ENCODE measurements around the gene UGT1A9. TPM values are rescaled to one million over a fixed set of nuclear protein-coding genes. Genes with fewer than 3 reads are reported as not detected.

Gene UGT1A9
- total RNA-seq, 4 donors from 2014 or later, result not detected

GRCh38 chr2:233816334-233816733 is 144.6 kb downstream of the UGT1A9 start:
- DNase-seq (ENCODE audit: extremely low spot score), result no peak
- Histone ChIP-seq H3K4me1 (no peaks in the 10 kb centered on the region), H3K27ac (replicated peaks in 1 of 4) (no peak overlapping the region), H3K9me3 (no peaks in the 10 kb centered on the region), H3K4me3 (no peak overlapping the region), H3K36me3 (no peaks in the 10 kb centered on the region), H3K27me3 (peaks cover 0 to 5% (median 0%) of the 10 kb centered on the region in 4 donors)
- TF ChIP-seq POLR2A (IDR thresholded peaks at IDR 0.05; ENCODE audit: low read depth) (no peak), CTCF (IDR thresholded peaks at IDR 0.05) (no peak), EP300 (IDR thresholded peaks at IDR 0.05) (no peak), POLR2AphosphoS5 (IDR thresholded peaks at IDR 0.05) (no peak)
- 29% methylated on average over 2 of the region's 2 CpGs for WGBS
- intact Hi-C loops (cut with DNase I), result no loop called here

- Histone ChIP-seq H3K36me3 (no peaks in the 10 kb centered on the region), H3K4me3 (no peak overlapping the region), H3K4me1 (no peaks in the 10 kb centered on the region), H3K9me3 (no peaks in the 10 kb centered on the region), H3K27me3 (peaks cover 0 to 5% (median 0%) of the 10 kb centered on the region in 4 donors), H3K27ac (replicated peaks in 1 of 4) (no peak overlapping the region)
- WGBS, result 71% methylated on average over 4 of the region's 4 CpGs
- intact Hi-C loops (cut with DNase I), result no loop called here
- DNase-seq (ENCODE audit: extremely low spot score), result no peak
- TF ChIP-seq EP300 (IDR thresholded peaks at IDR 0.05), result no peak
- no peak for TF ChIP-seq POLR2A (IDR thresholded peaks at IDR 0.05; ENCODE audit: low read depth)
- no peak for TF ChIP-seq CTCF (IDR thresholded peaks at IDR 0.05)
- no peak for TF ChIP-seq POLR2AphosphoS5 (IDR thresholded peaks at IDR 0.05)
Observed at GRCh38 chr2:233816771-233817170, 145.1 kb downstream of the UGT1A9 start.

- H3K27me3 ChIP-seq, result peaks cover 0 to 5% (median 0%) of the 10 kb centered on the region in 4 donors
- H3K4me1 ChIP-seq, result no peaks in the 10 kb centered on the region
- H3K36me3 ChIP-seq, result no peaks in the 10 kb centered on the region
- intact Hi-C loops (cut with DNase I), result no loop called here
- H3K9me3 ChIP-seq, result no peaks in the 10 kb centered on the region
- H3K27ac ChIP-seq (replicated peaks in 1 of 4), result no peak overlapping the region
- H3K4me3 ChIP-seq, result no peak overlapping the region
- TF ChIP-seq CTCF (IDR thresholded peaks at IDR 0.05) (no peak), POLR2A (IDR thresholded peaks at IDR 0.05; ENCODE audit: low read depth) (no peak), POLR2AphosphoS5 (IDR thresholded peaks at IDR 0.05) (no peak), EP300 (IDR thresholded peaks at IDR 0.05) (no peak)
- no peak for DNase-seq (ENCODE audit: extremely low spot score)
- 90% methylated on average over 2 of the region's 3 CpGs for WGBS
Observed at GRCh38 chr2:233817361-233817911, 145.7 kb downstream of the UGT1A9 start.

GRCh38 chr2:233817995-233818638 is 146.4 kb downstream of the UGT1A9 start:
- H3K36me3 ChIP-seq, result no peaks in the 10 kb centered on the region
- 91% methylated on average over 9 of the region's 11 CpGs for WGBS
- H3K9me3 ChIP-seq, result no peaks in the 10 kb centered on the region
- no peak overlapping the region for H3K4me3 ChIP-seq
- H3K4me1 ChIP-seq, result no peaks in the 10 kb centered on the region
- H3K27ac ChIP-seq (replicated peaks in 1 of 4), result no peak overlapping the region
- TF ChIP-seq POLR2AphosphoS5 (IDR thresholded peaks at IDR 0.05) (no peak), CTCF (IDR thresholded peaks at IDR 0.05) (no peak), EP300 (IDR thresholded peaks at IDR 0.05) (no peak), POLR2A (IDR thresholded peaks at IDR 0.05; ENCODE audit: low read depth) (no peak)
- intact Hi-C loops (cut with DNase I), result no loop called here
- no peak for DNase-seq (ENCODE audit: extremely low spot score)
- peaks cover 0 to 5% (median 0%) of the 10 kb centered on the region in 4 donors for H3K27me3 ChIP-seq

Data from esophagus muscularis mucosa (tissue), 4 donors.